ENCODE results near the gene C10orf71.

C10orf71 gene

GRCh38 chr10:49359349-49360270 lies 60.6 kb downstream of the C10orf71 start:
- Histone ChIP-seq H2AFZ (ENCODE audit: low read depth, low read length) (no peak overlapping the region), H3K4me1 (ENCODE audit: insufficient read depth, low read length) (peaks cover 8% of the 10 kb centered on the region; the same call in 1 of the 2 replicates), H3K79me2 (ENCODE audit: insufficient read depth, low read length) (no peaks in the 10 kb centered on the region), H3K36me3 (ENCODE audit: insufficient read depth, low read length) (no peaks in the 10 kb centered on the region), H3K27me3 (ENCODE audit: insufficient read depth, low read length, poor library complexity) (no peaks in the 10 kb centered on the region), H3K27ac (ENCODE audit: low read length) (no peak overlapping the region), H4K20me1 (ENCODE audit: insufficient read depth, low read length) (no peaks in the 10 kb centered on the region; the same call in 1 of the 2 replicates), H3K4me3 (ENCODE audit: low read depth in 1 of 2, low read length in 2 of 2) (no peak overlapping the region), H3K9ac (ENCODE audit: low read depth, low read length) (no peak overlapping the region), H3K4me2 (ENCODE audit: insufficient read depth, low read length) (no peak overlapping the region), H3K9me3 (ENCODE audit: insufficient read depth, low read length, severe bottlenecking) (no peaks in the 10 kb centered on the region)
- no peak for TF ChIP-seq EZH2 (IDR thresholded peaks at IDR 0.05; ENCODE audit: borderline replicate concordance, low read depth, low read length, severe bottlenecking)
- no peak for TF ChIP-seq CTCF (IDR thresholded peaks at IDR 0.05; ENCODE audit: borderline replicate concordance, extremely low read depth, low read length, poor library complexity, severe bottlenecking)
- DNase-seq (no peak), ATAC-seq (ENCODE audit: insufficient read depth, low read depth) (no peak)

- no peak for TF ChIP-seq CTCF (IDR thresholded peaks at IDR 0.05; ENCODE audit: borderline replicate concordance, extremely low read depth, low read length, poor library complexity, severe bottlenecking)
- no peak for TF ChIP-seq EZH2 (IDR thresholded peaks at IDR 0.05; ENCODE audit: borderline replicate concordance, low read depth, low read length, severe bottlenecking)
- Histone ChIP-seq H3K4me3 (ENCODE audit: low read depth in 1 of 2, low read length in 2 of 2) (no peak overlapping the region), H3K9ac (ENCODE audit: low read depth, low read length) (no peak overlapping the region), H3K4me2 (ENCODE audit: insufficient read depth, low read length) (no peak overlapping the region), H3K36me3 (ENCODE audit: insufficient read depth, low read length) (no peaks in the 10 kb centered on the region), H3K27me3 (ENCODE audit: insufficient read depth, low read length, poor library complexity) (no peaks in the 10 kb centered on the region), H3K9me3 (ENCODE audit: insufficient read depth, low read length, severe bottlenecking) (no peaks in the 10 kb centered on the region), H3K79me2 (ENCODE audit: insufficient read depth, low read length) (no peaks in the 10 kb centered on the region), H4K20me1 (ENCODE audit: insufficient read depth, low read length) (no peaks in the 10 kb centered on the region; the same call in 1 of the 2 replicates), H3K27ac (ENCODE audit: low read length) (no peak overlapping the region), H2AFZ (ENCODE audit: low read depth, low read length) (no peak overlapping the region), H3K4me1 (ENCODE audit: insufficient read depth, low read length) (peaks cover 8% of the 10 kb centered on the region; the same call in 1 of the 2 replicates)
- DNase-seq (peak; percentile 23), ATAC-seq (ENCODE audit: insufficient read depth, low read depth) (peak; percentile 45; the same call in 1 of the 3 replicates)
Observed at GRCh38 chr10:49360271-49361177, 61.6 kb downstream of the C10orf71 start.

- no peak overlapping the region for H3K4me3 ChIP-seq (ENCODE audit: low read depth in 1 of 2, low read length in 2 of 2)
- no peak for ATAC-seq (ENCODE audit: insufficient read depth, low read depth)
- DNase-seq, result no peak
- H3K79me2 ChIP-seq (ENCODE audit: insufficient read depth, low read length), result no peaks in the 10 kb centered on the region
- no peak overlapping the region for H2AFZ ChIP-seq (ENCODE audit: low read depth, low read length)
- H3K27me3 ChIP-seq (ENCODE audit: insufficient read depth, low read length, poor library complexity), result no peaks in the 10 kb centered on the region
- peaks cover 8% of the 10 kb centered on the region; the same call in 1 of the 2 replicates for H3K4me1 ChIP-seq (ENCODE audit: insufficient read depth, low read length)
- H3K9ac ChIP-seq (ENCODE audit: low read depth, low read length), result no peak overlapping the region
- no peaks in the 10 kb centered on the region for H3K9me3 ChIP-seq (ENCODE audit: insufficient read depth, low read length, severe bottlenecking)
- H3K36me3 ChIP-seq (ENCODE audit: insufficient read depth, low read length), result no peaks in the 10 kb centered on the region
- H3K4me2 ChIP-seq (ENCODE audit: insufficient read depth, low read length), result no peak overlapping the region
- H4K20me1 ChIP-seq (ENCODE audit: insufficient read depth, low read length), result no peaks in the 10 kb centered on the region; the same call in 1 of the 2 replicates
- H3K27ac ChIP-seq (ENCODE audit: low read length), result no peak overlapping the region
- TF ChIP-seq CTCF (IDR thresholded peaks at IDR 0.05; ENCODE audit: borderline replicate concordance, extremely low read depth, low read length, poor library complexity, severe bottlenecking), result no peak
- no peak for TF ChIP-seq EZH2 (IDR thresholded peaks at IDR 0.05; ENCODE audit: borderline replicate concordance, low read depth, low read length, severe bottlenecking)
Observed at GRCh38 chr10:49361178-49361554, 62.2 kb downstream of the C10orf71 start.
